Peyer's patch (tissue), 4 donors: ENCODE measurements around the gene MTARC1. TPM values are rescaled to one million over a fixed set of nuclear protein-coding genes. Genes with fewer than 3 reads are reported as not detected.

Experiments
- DNase-seq, 3 donors: peaks; one replicate each; pipeline ENCODE4 v3.0.0-alpha.2; 2017 to 2019
- H3K27ac ChIP-seq, 4 donors: fragments of 200-600 bp; sonication (generic); one replicate each; pipeline ENCODE4 v1.5.1; 2016 to 2019
- H3K27me3 ChIP-seq, 2 donors: fragments of 200-600 bp; sonication (generic); one replicate each; pipeline ENCODE4 v1.5.1; 2019
- H3K36me3 ChIP-seq, 3 donors: fragments of 200-600 bp; sonication (generic); one replicate each; pipeline ENCODE4 v1.5.1; 2016 to 2019
- H3K4me1 ChIP-seq, 4 donors: fragments of 200-600 bp; sonication (generic); one replicate each; pipeline ENCODE4 v1.5.1; 2016 to 2019
- H3K4me3 ChIP-seq, 4 donors: fragments of 200-600 bp; sonication (generic); 1 replicate in 3 of 4; 2 replicates in 1 of 4; pipeline ENCODE4 v1.5.1; 2016 to 2019; ENCODE audit warnings: mild to moderate bottlenecking in 1 of 4
- H3K9me3 ChIP-seq, 4 donors: fragments of 200-600 bp; sonication (generic); one replicate each; pipeline ENCODE4 v1.5.1; 2016 to 2019; ENCODE audit warnings: mild to moderate bottlenecking in 1 of 4
- CTCF ChIP-seq, 6 experiments: fragments of 450-650 bp in 4 of 6; fragments of 200-600 bp in 2 of 6; sonication (generic) in 1 of 6; IDR thresholded peaks; one replicate each; pipeline ENCODE4 v1.5.1; 2017 to 2019; ENCODE audit warnings: antibody characterized with exemption in 6 of 6, mild to moderate bottlenecking in 3 of 6, moderate library complexity in 1 of 6
- POLR2A ChIP-seq, 2 donors: fragments of 450-650 bp; IDR thresholded peaks; one replicate each; pipeline ENCODE4 v1.5.1; 2017; ENCODE audit warnings: antibody characterized with exemption in 2 of 2, mild to moderate bottlenecking in 2 of 2, moderate library complexity in 2 of 2
- total RNA-seq, 4 donors: library from RNA; depleted of rRNA; stranded (reverse); fragments of >200 nt; gene quantifications; one replicate each; pipeline ENCODE4 v1.1.0, GENCODE V29; 2016

Gene MTARC1
- total RNA-seq, 4 donors from 2014 or later, result 3.3 to 7.8 (median 5.8) TPM

GRCh38 chr1:220825819-220826551, 39.3 kb downstream of the MTARC1 start:
- no peaks in the 10 kb centered on the region for H3K36me3 ChIP-seq
- no peak overlapping the region for H3K4me3 ChIP-seq
- TF ChIP-seq POLR2A (IDR thresholded peaks at IDR 0.05) (no peak), CTCF (IDR thresholded peaks at IDR 0.05) (no peak)
- H3K9me3 ChIP-seq, result no peaks in the 10 kb centered on the region
- no peak overlapping the region for H3K27ac ChIP-seq
- no peak for DNase-seq
- H3K27me3 ChIP-seq, result no peaks in the 10 kb centered on the region
- H3K4me1 ChIP-seq, result no peaks in the 10 kb centered on the region

DNA sequence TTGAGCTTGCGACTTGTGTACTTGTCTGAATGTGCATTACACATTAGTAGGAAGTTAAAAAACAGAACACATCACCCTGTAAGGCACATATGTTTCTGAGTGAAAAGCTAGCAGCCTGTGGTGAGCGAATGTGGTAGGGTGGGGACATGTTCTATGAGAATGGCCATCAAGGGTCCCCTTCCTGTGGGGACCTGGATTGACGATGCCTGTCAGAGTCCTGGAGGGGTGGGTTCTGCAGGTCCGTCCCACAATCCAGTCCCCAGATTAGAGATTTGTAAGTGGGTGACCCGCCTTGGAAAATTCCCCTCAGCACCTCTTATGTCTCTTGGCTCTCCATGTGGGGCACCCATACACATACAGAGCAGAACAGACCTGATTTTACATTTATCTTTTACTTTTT, 40.0 kb downstream of the MTARC1 start:
- DNase-seq, result no peak
- Histone ChIP-seq H3K4me1 (no peaks in the 10 kb centered on the region), H3K4me3 (no peak overlapping the region), H3K36me3 (no peaks in the 10 kb centered on the region), H3K27me3 (no peaks in the 10 kb centered on the region), H3K27ac (no peak overlapping the region), H3K9me3 (no peaks in the 10 kb centered on the region)
- TF ChIP-seq CTCF (IDR thresholded peaks at IDR 0.05) (no peak), POLR2A (IDR thresholded peaks at IDR 0.05) (no peak)

DNA sequence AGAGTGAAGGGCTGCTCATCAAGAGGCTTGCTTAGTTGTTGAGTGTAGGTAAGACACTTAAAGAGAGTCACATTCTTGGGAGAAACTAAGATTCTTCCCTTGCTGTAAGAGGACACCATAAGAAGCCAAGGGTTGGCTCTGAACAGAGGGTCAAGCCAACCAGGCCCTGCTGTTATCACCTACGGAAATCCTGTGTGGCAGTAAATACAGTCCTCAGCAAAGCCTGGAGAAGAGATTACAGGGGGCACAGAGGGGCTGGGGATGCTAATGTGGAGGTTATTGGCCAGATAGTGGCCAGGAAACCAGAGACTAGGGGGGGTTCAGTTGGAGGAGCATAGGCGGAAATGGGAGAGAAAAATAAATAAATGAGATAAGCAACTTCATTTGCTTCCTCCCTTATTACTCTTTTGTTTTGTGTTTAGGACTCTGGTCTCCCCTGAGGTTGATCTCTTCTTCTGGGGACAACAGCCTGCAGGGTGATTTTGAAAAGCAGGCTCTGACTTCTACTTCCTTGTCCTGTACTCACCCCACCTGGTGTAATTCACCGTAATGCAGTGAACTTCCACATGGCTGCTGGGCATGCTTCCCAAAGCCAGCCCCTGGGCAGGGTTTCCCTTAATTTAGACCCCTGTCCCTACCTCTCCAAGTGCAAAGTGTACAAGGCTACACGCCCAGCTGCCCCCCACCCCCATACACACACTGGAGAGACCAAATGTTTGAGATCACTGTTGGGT, 40.9 kb downstream of the MTARC1 start:
- Histone ChIP-seq H3K4me3 (no peak overlapping the region), H3K9me3 (no peaks in the 10 kb centered on the region), H3K4me1 (no peaks in the 10 kb centered on the region), H3K36me3 (no peaks in the 10 kb centered on the region), H3K27ac (no peak overlapping the region), H3K27me3 (no peaks in the 10 kb centered on the region)
- DNase-seq, result no peak
- TF ChIP-seq CTCF (IDR thresholded peaks at IDR 0.05) (no peak), POLR2A (IDR thresholded peaks at IDR 0.05) (no peak)

- no peaks in the 10 kb centered on the region for H3K9me3 ChIP-seq
Measured at GRCh38 chr1:220828179-220828490, 41.4 kb downstream of the MTARC1 start.

DNA sequence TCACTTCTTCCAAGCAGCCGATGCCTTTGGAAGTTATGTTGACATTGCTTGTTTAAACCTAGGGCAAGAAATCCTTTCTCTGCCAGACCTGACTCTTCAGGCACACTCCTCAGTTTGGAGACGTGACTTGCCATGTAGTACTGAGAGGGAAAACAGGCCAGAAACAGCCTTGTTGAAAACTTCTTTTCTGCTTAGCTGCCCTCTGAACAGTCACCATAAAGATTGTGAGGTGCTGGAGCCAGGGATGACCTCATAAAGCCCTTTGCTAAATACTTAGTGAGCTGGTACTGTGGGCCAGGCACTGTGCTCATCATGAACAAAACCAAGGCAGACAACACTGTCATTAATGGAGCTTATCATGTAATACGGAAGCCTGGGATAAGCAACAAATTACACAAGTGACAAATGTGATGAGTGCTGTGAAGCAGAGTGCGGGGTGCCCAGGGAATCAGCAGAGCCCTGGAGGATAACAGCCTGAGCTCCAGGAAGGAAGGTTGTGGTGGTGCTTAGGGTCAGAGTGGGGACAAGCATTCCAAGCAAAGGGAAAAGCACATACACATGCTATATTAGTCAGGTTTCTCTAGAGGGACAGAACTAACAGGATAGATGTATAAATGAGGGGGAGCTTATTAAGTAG, 42.4 kb downstream of the MTARC1 start:
- TF ChIP-seq CTCF (IDR thresholded peaks at IDR 0.05) (no peak), POLR2A (IDR thresholded peaks at IDR 0.05) (no peak)
- no peaks in the 10 kb centered on the region for H3K27me3 ChIP-seq
- no peak overlapping the region for H3K27ac ChIP-seq
- no peaks in the 10 kb centered on the region for H3K4me1 ChIP-seq
- no peak for DNase-seq
- H3K36me3 ChIP-seq, result no peaks in the 10 kb centered on the region
- H3K9me3 ChIP-seq, result no peaks in the 10 kb centered on the region
- H3K4me3 ChIP-seq, result no peak overlapping the region

More at GRCh38 chr1:220828179-220828490, 41.4 kb downstream of the MTARC1 start:
- H3K4me3 ChIP-seq, result no peak overlapping the region
- no peaks in the 10 kb centered on the region for H3K4me1 ChIP-seq
- H3K36me3 ChIP-seq, result no peaks in the 10 kb centered on the region
- no peak overlapping the region for H3K27ac ChIP-seq
- TF ChIP-seq CTCF (IDR thresholded peaks at IDR 0.05) (no peak), POLR2A (IDR thresholded peaks at IDR 0.05) (no peak)
- H3K27me3 ChIP-seq, result no peaks in the 10 kb centered on the region
- DNase-seq, result no peak
